Sigmoid colon (tissue), 7 donors: ENCODE results near the gene CYTH1. TPM values are rescaled to one million over a fixed set of nuclear protein-coding genes. Genes with fewer than 3 reads are reported as not detected.

Experiments
- DNase-seq: peaks from one replicate; pipeline ENCODE4 v3.0.0-alpha.2; 2019
- H3K27ac ChIP-seq, 4 donors: fragments of 200-600 bp; sonication (generic); one replicate each; pipeline ENCODE4 v1.5.1; 2016 to 2019; ENCODE audit warnings: mild to moderate bottlenecking in 1 of 4
- H3K27me3 ChIP-seq, 3 donors: fragments of 200-600 bp; sonication (generic); one replicate each; pipeline ENCODE4 v1.5.1; 2019; ENCODE audit warnings: mild to moderate bottlenecking in 1 of 3
- H3K36me3 ChIP-seq, 4 donors: fragments of 200-600 bp; sonication (generic); one replicate each; pipeline ENCODE4 v1.5.1; 2016 to 2019
- H3K4me1 ChIP-seq, 4 donors: fragments of 200-600 bp; sonication (generic); one replicate each; pipeline ENCODE4 v1.5.1; 2017 to 2019
- H3K4me3 ChIP-seq, 4 donors: fragments of 200-600 bp; sonication (generic); one replicate each; pipeline ENCODE4 v1.5.1; 2017 to 2019; ENCODE audit warnings: mild to moderate bottlenecking in 2 of 4, moderate library complexity in 1 of 4
- H3K9me3 ChIP-seq, 4 donors: fragments of 200-600 bp in 3 of 4; sonication (generic) in 3 of 4; one replicate each; pipeline versions ENCODE4 v1.5.1 to v1.6.1; 2013 to 2019
- CTCF ChIP-seq, 4 experiments: fragments of 450-650 bp in 3 of 4; fragments of 200-600 bp in 1 of 4; IDR thresholded peaks; one replicate each; pipeline ENCODE4 v1.5.1; 2016 to 2019; ENCODE audit warnings: antibody characterized with exemption in 4 of 4, mild to moderate bottlenecking in 3 of 4, moderate library complexity in 2 of 4
- EP300 ChIP-seq, 4 donors: sonication (generic); formaldehyde crosslinking; IDR thresholded peaks; one replicate each; pipeline ENCODE4 v1.6.1; 2017; ENCODE audit warnings: antibody characterized with exemption in 4 of 4
- POLR2A ChIP-seq, 2 donors: fragments of 450-650 bp; IDR thresholded peaks; one replicate each; pipeline ENCODE4 v1.6.1; 2016; ENCODE audit warnings: antibody characterized with exemption in 2 of 2, mild to moderate bottlenecking in 2 of 2, moderate library complexity in 2 of 2
- POLR2AphosphoS5 ChIP-seq, 4 donors: sonication (generic); formaldehyde crosslinking; IDR thresholded peaks; one replicate each; pipeline ENCODE4 v1.6.1; 2017; ENCODE audit warnings: antibody characterized with exemption in 4 of 4
- WGBS, 2 donors: extraction: QIAGEN DNeasy Blood & Tissue Kit; methylation state at CpG; one replicate each; pipeline ENCODE4 v1.1.7; 2013; 5-methylcytosine and 5-hydroxymethylcytosine counted together
- intact Hi-C: fragments of 100-400 bp; cut with DNase I; formaldehyde crosslinking; loops from one replicate; pipeline ENCODE4 v1.15.1; 2023
- polyA plus RNA-seq, 3 donors: library from polyadenylated mRNA; stranded (reverse); fragments of 200-250 nt; gene quantifications; one replicate each; pipeline ENCODE4 v1.2.3, GENCODE V29; 2013
- total RNA-seq, 4 donors: library from RNA; depleted of rRNA; stranded (reverse); fragments of >200 nt; gene quantifications; one replicate each; pipeline ENCODE4 v1.1.0, GENCODE V29; 2016
- donor health status: healthy with polysubstance abuse.
- donor health status: Bipolar disorder and iron deficiency.
- donor health status: healthy.

The CYTH1 gene
- total and polyA plus RNA-seq, 7 donors, result 26.7 to 83.8 (median 38.5) TPM

DNA sequence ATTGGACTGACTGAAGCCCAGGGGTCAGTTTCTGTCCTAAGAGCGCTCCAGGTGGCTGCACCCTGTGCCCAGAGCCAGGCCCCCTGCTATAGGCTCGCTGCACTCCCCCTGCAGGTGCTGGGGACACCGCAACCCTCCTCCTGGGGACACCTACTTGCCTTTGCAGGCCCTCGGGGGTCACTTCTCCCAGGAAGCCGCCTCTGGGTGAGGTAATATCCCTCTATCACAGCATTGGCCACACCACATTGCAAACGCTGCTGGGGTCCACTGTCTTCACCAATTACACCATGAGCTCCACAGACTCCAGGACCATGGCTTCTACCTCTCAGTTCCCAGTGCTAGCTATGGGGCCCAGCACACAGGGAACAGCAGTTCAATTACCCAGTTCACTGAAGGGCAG, 43.6 kb upstream of the CYTH1 start:
- DNase-seq, result peak; percentile 58
- H3K4me1 ChIP-seq, result no peaks in the 10 kb centered on the region
- intact Hi-C loops, result no loop called here
- H3K9me3 ChIP-seq, result no peaks in the 10 kb centered on the region
- no peak overlapping the region for H3K4me3 ChIP-seq
- no peaks in the 10 kb centered on the region for H3K27me3 ChIP-seq
- 92 to 95% methylated on average over 6 of the region's 6 CpGs for WGBS, 2 donors
- peaks cover 38 to 99% (median 59%) of the 10 kb centered on the region in 4 donors for H3K36me3 ChIP-seq
- TF ChIP-seq POLR2AphosphoS5 (IDR thresholded peaks at IDR 0.05), result no peak
- TF ChIP-seq CTCF (IDR thresholded peaks at IDR 0.05), result no peak
- TF ChIP-seq POLR2A (IDR thresholded peaks at IDR 0.05), result no peak
- TF ChIP-seq EP300 (IDR thresholded peaks at IDR 0.05), result no peak
- H3K27ac ChIP-seq, result peak overlapping the region in 1 of 4 donors; percentile 41

GRCh38 chr17:78824240-78824639, 42.2 kb upstream of the CYTH1 start:
- 93 to 95% methylated on average over 7 of the region's 7 CpGs for WGBS, 2 donors
- peaks cover 45 to 99% (median 63%) of the 10 kb centered on the region in 4 donors for H3K36me3 ChIP-seq
- no peak for DNase-seq

DNA sequence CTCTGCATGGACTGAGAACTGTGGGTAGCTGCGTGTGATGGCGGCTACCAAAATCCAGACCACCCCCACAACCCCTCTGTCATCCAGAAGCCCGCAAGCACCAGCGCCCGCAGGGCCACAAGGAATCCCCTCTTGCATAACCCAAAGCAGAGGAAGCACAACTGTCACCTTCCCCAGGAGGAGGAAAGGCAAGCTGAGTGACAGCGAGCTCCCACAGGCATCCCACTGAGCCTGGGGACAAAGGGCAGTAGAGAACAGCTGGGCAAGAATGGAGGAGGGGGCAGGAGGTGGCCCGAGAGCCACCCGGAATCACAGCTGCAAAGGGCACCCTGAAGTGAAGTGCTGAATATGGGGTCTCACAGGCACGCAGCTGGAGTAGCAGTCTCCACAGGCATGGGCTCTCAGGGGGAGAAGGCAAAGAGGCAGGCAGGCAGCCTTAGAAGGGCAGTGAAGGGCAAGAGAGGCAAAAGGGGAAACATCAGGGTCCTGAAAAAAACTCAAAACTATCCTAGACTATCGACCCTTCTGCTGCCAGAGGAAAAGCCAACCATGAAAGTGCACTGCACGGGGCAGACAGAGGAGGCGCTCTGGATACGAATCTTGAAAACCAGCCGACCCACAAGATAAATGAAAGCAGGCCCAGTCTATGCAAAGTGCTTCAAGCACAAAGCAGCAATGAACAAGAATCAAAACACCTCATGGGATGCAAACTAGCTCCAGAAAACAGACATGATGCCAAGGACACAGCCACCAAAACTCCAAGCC, 41.4 kb upstream of the CYTH1 start:
- 95% methylated on average over 14 of the region's 14 CpGs for WGBS, 2 donors
- Histone ChIP-seq H3K27ac (no peak overlapping the region), H3K4me3 (no peak overlapping the region), H3K27me3 (no peaks in the 10 kb centered on the region), H3K9me3 (no peaks in the 10 kb centered on the region), H3K36me3 (peaks cover 51 to 99% (median 65%) of the 10 kb centered on the region in 4 donors), H3K4me1 (no peaks in the 10 kb centered on the region)
- no peak for TF ChIP-seq POLR2AphosphoS5 (IDR thresholded peaks at IDR 0.05)
- TF ChIP-seq CTCF (IDR thresholded peaks at IDR 0.05), result no peak
- no peak for TF ChIP-seq EP300 (IDR thresholded peaks at IDR 0.05)
- no peak for TF ChIP-seq POLR2A (IDR thresholded peaks at IDR 0.05)
- no peak for DNase-seq
- intact Hi-C loops, result no loop called here

More at GRCh38 chr17:78824240-78824639, 42.2 kb upstream of the CYTH1 start:
- TF ChIP-seq EP300 (IDR thresholded peaks at IDR 0.05) (no peak), POLR2AphosphoS5 (IDR thresholded peaks at IDR 0.05) (no peak), POLR2A (IDR thresholded peaks at IDR 0.05) (no peak), CTCF (IDR thresholded peaks at IDR 0.05) (no peak)
- no peaks in the 10 kb centered on the region for H3K4me1 ChIP-seq
- no peak overlapping the region for H3K27ac ChIP-seq
- H3K9me3 ChIP-seq, result no peaks in the 10 kb centered on the region
- no peak overlapping the region for H3K4me3 ChIP-seq
- intact Hi-C loops, result no loop called here
- no peaks in the 10 kb centered on the region for H3K27me3 ChIP-seq

- intact Hi-C loops, result no loop called here
- peaks cover 54 to 99% (median 67%) of the 10 kb centered on the region in 4 donors for H3K36me3 ChIP-seq
- DNase-seq, result no peak
These were observed 40.5 kb upstream of the CYTH1 start for GRCh38 chr17:78822552-78822951.

More at GRCh38 chr17:78822552-78822951, 40.5 kb upstream of the CYTH1 start:
- no peaks in the 10 kb centered on the region for H3K4me1 ChIP-seq
- 95 to 97% methylated on average over 14 of the region's 14 CpGs for WGBS, 2 donors
- H3K27ac ChIP-seq, result peak overlapping the region in 1 of 4 donors; percentile 17
- no peaks in the 10 kb centered on the region for H3K9me3 ChIP-seq
- H3K27me3 ChIP-seq, result no peaks in the 10 kb centered on the region
- no peak overlapping the region for H3K4me3 ChIP-seq
- TF ChIP-seq CTCF (IDR thresholded peaks at IDR 0.05) (no peak), POLR2AphosphoS5 (IDR thresholded peaks at IDR 0.05) (no peak), EP300 (IDR thresholded peaks at IDR 0.05) (no peak), POLR2A (IDR thresholded peaks at IDR 0.05) (no peak)
